Liver (tissue), 9 donors: ENCODE data around the gene MST1. TPM values are rescaled to one million over a fixed set of nuclear protein-coding genes. Genes with fewer than 3 reads are reported as not detected.

Experiments used
- DNase-seq: peaks from one replicate; pipeline ENCODE4 v3.0.0-alpha.2; 2017; ENCODE audit warnings: low spot score
- H3K27ac ChIP-seq, 2 donors: one replicate each; pipeline ENCODE4 v1.7.0; 2013; ENCODE audit warnings: inconsistent platforms in 2 of 2, low read length in 2 of 2, control low read depth in 1 of 2, low read depth in 1 of 2, mild to moderate bottlenecking in 1 of 2
- H3K27me3 ChIP-seq, 4 donors: one replicate each; pipeline versions ENCODE4 v1.6.1 to v1.7.0; 2013; ENCODE audit warnings: low read length in 3 of 4, inconsistent platforms in 1 of 4, mild to moderate bottlenecking in 1 of 4, moderate library complexity in 1 of 4; ENCODE audit not compliant: control insufficient read depth in 4 of 4, insufficient read depth in 4 of 4
- H3K36me3 ChIP-seq, 4 donors: one replicate each; pipeline versions ENCODE4 v1.6.1 to v1.7.0; 2013; ENCODE audit warnings: low read length in 3 of 4, mild to moderate bottlenecking in 3 of 4, low read depth in 1 of 4, moderate library complexity in 1 of 4; ENCODE audit not compliant: control insufficient read depth in 4 of 4, insufficient read depth in 3 of 4
- H3K4me1 ChIP-seq, 4 donors: one replicate each; pipeline versions ENCODE4 v1.6.1 to v1.7.0; 2013; ENCODE audit warnings: low read length in 3 of 4, mild to moderate bottlenecking in 3 of 4, moderate library complexity in 1 of 4; ENCODE audit not compliant: control insufficient read depth in 4 of 4, insufficient read depth in 4 of 4
- H3K4me3 ChIP-seq, 3 donors: one replicate each; pipeline versions ENCODE4 v1.6.1 to v1.7.0; 2013; ENCODE audit warnings: low read length in 3 of 3, control low read depth in 1 of 3, low read depth in 1 of 3, mild to moderate bottlenecking in 1 of 3
- H3K9ac ChIP-seq, 2 donors: one replicate each; pipeline ENCODE4 v1.7.0; 2013; ENCODE audit warnings: low read length in 2 of 2, mild to moderate bottlenecking in 2 of 2, moderate library complexity in 2 of 2, control low read depth in 1 of 2, low read depth in 1 of 2
- H3K9me3 ChIP-seq, 4 donors: one replicate each; pipeline versions ENCODE4 v1.6.1 to v1.7.0; 2013; ENCODE audit warnings: low read length in 3 of 4; ENCODE audit not compliant: control insufficient read depth in 4 of 4
- ATF3 ChIP-seq: IDR thresholded peaks from 2 replicates; pipeline ENCODE4 v1.6.1; 2016; ENCODE audit warnings: antibody characterized with exemption
- EGR1 ChIP-seq, 2 donors: IDR thresholded peaks; 2 replicates each; pipeline ENCODE4 v1.6.1; 2016 to 2018; ENCODE audit warnings: antibody characterized with exemption in 2 of 2, low read depth in 2 of 2
- FOXA1 ChIP-seq: IDR thresholded peaks from 2 replicates; pipeline ENCODE4 v1.6.1; 2016; ENCODE audit warnings: antibody characterized with exemption
- FOXA2 ChIP-seq: IDR thresholded peaks from 2 replicates; pipeline ENCODE4 v1.6.1; 2016; ENCODE audit warnings: antibody characterized with exemption
- GABPA ChIP-seq, 2 donors: IDR thresholded peaks in 1 of 2; conservative IDR thresholded peaks in 1 of 2; 2 replicates each; pipeline ENCODE4 v1.6.1; 2016; ENCODE audit warnings: antibody characterized with exemption in 2 of 2, mild to moderate bottlenecking in 1 of 2, moderate library complexity in 1 of 2
- HNF4A ChIP-seq, 2 donors: conservative IDR thresholded peaks; 2 replicates each; pipeline ENCODE4 v1.6.1; 2016; ENCODE audit warnings: antibody characterized with exemption in 2 of 2, mild to moderate bottlenecking in 2 of 2
- HNF4G ChIP-seq: IDR thresholded peaks from 2 replicates; pipeline ENCODE4 v1.6.1; 2016; ENCODE audit warnings: antibody characterized with exemption
- MAX ChIP-seq: IDR thresholded peaks from 2 replicates; pipeline ENCODE4 v1.6.1; 2016; ENCODE audit warnings: antibody characterized with exemption
- NR2F2 ChIP-seq: IDR thresholded peaks from 2 replicates; pipeline ENCODE4 v1.6.1; 2016; ENCODE audit warnings: antibody characterized with exemption
- REST ChIP-seq: IDR thresholded peaks from 2 replicates; pipeline ENCODE4 v1.6.1; 2016; ENCODE audit warnings: antibody characterized with exemption, mild to moderate bottlenecking
- TAF1 ChIP-seq: conservative IDR thresholded peaks from 2 replicates; pipeline ENCODE4 v1.6.1; 2016; ENCODE audit warnings: antibody characterized with exemption, mild to moderate bottlenecking
- YY1 ChIP-seq: IDR thresholded peaks from 2 replicates; pipeline ENCODE4 v1.6.1; 2016; ENCODE audit warnings: antibody characterized with exemption, mild to moderate bottlenecking
- WGBS: extraction: QIAGEN DNeasy Blood & Tissue Kit; methylation state at CpG from one replicate; pipeline ENCODE4 v1.1.7; 2013; 5-methylcytosine and 5-hydroxymethylcytosine counted together
- polyA plus RNA-seq, 2 donors: library from polyadenylated mRNA; stranded (reverse) in 1 of 2; unstranded in 1 of 2; fragments of 200-250 nt in 1 of 2; fragments of >200 nt in 1 of 2; fragmentation: Nextera tagmentation in 1 of 2; extraction: Ambion mirVana in 1 of 2; gene quantifications; one replicate each; pipeline versions ENCODE4 v1.2.1 to v1.2.3, GENCODE V29; 2013 to 2015
- total RNA-seq, 2 donors: library from RNA; depleted of rRNA; stranded (reverse); fragments of >200 nt; gene quantifications; one replicate each; pipeline ENCODE4 v1.2.3, GENCODE V29; 2014
- TF ChIP-seq, protein P1 (sequence below): IDR thresholded peaks from 2 replicates; pipeline ENCODE4 v1.6.1; 2016; ENCODE audit warnings: antibody characterized with exemption
- TF ChIP-seq, protein P2 (sequence below): fragments of 150-350 bp; IDR thresholded peaks from 2 replicates; pipeline ENCODE4 v1.5.1; 2017; ENCODE audit warnings: improper control_type of control experiment, low read depth, low read length; ENCODE audit not compliant: missing input control
- donor health status: healthy.
- donor health status: healthy.
- donor health status: healthy.
- donor health status: healthy.
- donor health status: healthy.

The MST1 gene
- total and polyA plus RNA-seq, 4 donors = 262 to 634 (median 530) TPM

- Histone ChIP-seq H3K27me3 (no peaks in the 10 kb centered on the region), H3K9me3 (no peaks in the 10 kb centered on the region), H3K27ac (no peak overlapping the region), H3K36me3 (peaks cover 20 to 65% (median 41%) of the 10 kb centered on the region in 4 donors), H3K4me1 (no peaks in the 10 kb centered on the region), H3K9ac (no peak overlapping the region), H3K4me3 (no peak overlapping the region)
- no peak for DNase-seq
- WGBS = 90% methylated on average over 9 of the region's 9 CpGs
- TF ChIP-seq GABPA (IDR thresholded peaks at IDR 0.05 in 1 of 2, conservative IDR thresholded peaks at IDR 0.05 in 1 of 2) = no peak
- no peak for TF ChIP-seq NR2F2
Observed at GRCh38 chr3:49706456-49707112, 17.3 kb upstream of the MST1 start.

DNA sequence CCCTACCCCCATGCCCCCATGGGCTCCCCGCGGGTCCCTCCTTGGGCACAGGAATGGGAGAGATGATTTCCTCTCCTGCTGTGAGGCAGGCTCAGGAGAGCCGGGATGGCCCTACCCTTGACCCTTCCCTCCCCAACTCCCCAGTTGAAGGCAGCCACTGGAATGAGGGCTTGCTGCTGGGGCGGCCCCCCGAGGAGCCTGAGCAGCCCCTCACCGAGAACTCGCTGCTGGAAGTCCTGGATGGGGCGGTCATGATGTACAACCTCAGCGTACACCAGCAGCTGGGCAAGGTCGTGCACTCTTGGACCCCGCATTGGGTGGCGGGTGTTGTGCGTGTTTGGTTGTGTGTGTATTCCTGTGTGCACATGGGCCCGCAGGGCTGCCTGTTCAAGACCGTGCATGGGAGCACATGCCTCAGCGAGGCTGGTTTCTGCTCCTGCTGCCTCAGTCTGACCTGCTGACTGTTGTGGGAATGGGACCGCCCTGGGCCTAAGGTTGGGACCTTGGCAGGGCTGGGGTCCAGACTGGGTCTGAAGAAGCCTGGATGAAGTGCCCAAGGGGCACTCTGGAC lies 16.2 kb upstream of the MST1 start:
- H3K4me3 ChIP-seq = no peak overlapping the region
- H3K4me1 ChIP-seq = no peaks in the 10 kb centered on the region

More for the DNA sequence above, 16.2 kb upstream of the MST1 start:
- WGBS = 96% methylated on average over 17 of the region's 17 CpGs
- no peak for DNase-seq
- H3K27me3 ChIP-seq = no peaks in the 10 kb centered on the region
- peaks cover 17 to 73% (median 39%) of the 10 kb centered on the region in 4 donors for H3K36me3 ChIP-seq
- H3K9ac ChIP-seq = no peak overlapping the region
- H3K9me3 ChIP-seq = no peaks in the 10 kb centered on the region
- H3K27ac ChIP-seq = no peak overlapping the region
- TF ChIP-seq REST = no peak
- no peak for TF ChIP-seq YY1
- TF ChIP-seq, protein P1, sequence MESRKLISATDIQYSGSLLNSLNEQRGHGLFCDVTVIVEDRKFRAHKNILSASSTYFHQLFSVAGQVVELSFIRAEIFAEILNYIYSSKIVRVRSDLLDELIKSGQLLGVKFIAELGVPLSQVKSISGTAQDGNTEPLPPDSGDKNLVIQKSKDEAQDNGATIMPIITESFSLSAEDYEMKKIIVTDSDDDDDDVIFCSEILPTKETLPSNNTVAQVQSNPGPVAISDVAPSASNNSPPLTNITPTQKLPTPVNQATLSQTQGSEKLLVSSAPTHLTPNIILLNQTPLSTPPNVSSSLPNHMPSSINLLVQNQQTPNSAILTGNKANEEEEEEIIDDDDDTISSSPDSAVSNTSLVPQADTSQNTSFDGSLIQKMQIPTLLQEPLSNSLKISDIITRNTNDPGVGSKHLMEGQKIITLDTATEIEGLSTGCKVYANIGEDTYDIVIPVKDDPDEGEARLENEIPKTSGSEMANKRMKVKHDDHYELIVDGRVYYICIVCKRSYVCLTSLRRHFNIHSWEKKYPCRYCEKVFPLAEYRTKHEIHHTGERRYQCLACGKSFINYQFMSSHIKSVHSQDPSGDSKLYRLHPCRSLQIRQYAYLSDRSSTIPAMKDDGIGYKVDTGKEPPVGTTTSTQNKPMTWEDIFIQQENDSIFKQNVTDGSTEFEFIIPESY = no peak
- TF ChIP-seq NR2F2 = no peak
- TF ChIP-seq ATF3 = no peak
- TF ChIP-seq EGR1 (IDR thresholded peaks at IDR 0.05; ENCODE audit: low read depth in 2 of 2) = no peak
- TF ChIP-seq FOXA2 = no peak
- TF ChIP-seq TAF1 = no peak
- TF ChIP-seq FOXA1 = no peak
- no peak for TF ChIP-seq MAX
- TF ChIP-seq, protein P2, sequence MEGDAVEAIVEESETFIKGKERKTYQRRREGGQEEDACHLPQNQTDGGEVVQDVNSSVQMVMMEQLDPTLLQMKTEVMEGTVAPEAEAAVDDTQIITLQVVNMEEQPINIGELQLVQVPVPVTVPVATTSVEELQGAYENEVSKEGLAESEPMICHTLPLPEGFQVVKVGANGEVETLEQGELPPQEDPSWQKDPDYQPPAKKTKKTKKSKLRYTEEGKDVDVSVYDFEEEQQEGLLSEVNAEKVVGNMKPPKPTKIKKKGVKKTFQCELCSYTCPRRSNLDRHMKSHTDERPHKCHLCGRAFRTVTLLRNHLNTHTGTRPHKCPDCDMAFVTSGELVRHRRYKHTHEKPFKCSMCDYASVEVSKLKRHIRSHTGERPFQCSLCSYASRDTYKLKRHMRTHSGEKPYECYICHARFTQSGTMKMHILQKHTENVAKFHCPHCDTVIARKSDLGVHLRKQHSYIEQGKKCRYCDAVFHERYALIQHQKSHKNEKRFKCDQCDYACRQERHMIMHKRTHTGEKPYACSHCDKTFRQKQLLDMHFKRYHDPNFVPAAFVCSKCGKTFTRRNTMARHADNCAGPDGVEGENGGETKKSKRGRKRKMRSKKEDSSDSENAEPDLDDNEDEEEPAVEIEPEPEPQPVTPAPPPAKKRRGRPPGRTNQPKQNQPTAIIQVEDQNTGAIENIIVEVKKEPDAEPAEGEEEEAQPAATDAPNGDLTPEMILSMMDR = no peak
- TF ChIP-seq GABPA (IDR thresholded peaks at IDR 0.05 in 1 of 2, conservative IDR thresholded peaks at IDR 0.05 in 1 of 2) = no peak
- TF ChIP-seq HNF4G = no peak
- no peak for TF ChIP-seq HNF4A (conservative IDR thresholded peaks at IDR 0.05)
